ENCODE results near the gene SNX32.
A peak's percentile ranks its signal among the peaks of the same experiment; 100 is the strongest.

The SNX32 gene

DNA sequence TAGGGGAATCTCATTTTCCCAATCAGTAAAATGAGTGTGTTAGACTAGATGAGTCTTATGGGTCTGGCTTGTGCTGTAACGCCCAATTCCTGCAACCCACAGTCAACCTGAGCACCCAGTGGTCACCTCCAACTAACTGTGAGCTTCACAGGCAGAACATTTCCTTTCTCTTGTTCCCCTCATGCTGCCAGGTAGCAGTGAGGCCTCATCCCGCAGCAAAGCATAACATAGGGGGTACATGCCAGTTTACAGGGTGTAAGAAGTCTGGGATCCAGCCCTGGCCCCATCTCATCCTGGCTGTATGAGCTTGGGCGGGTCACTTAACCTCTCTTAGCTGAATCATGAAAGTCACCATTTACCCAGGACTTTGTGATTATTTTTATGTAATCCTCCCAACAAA, 35.1 kb downstream of the SNX32 start:
- DNase-seq (ENCODE audit: low spot score), result no peak

GRCh38 chr11:65869643-65870306, 36.0 kb downstream of the SNX32 start:
- DNase-seq (ENCODE audit: low spot score), result no peak

DNA sequence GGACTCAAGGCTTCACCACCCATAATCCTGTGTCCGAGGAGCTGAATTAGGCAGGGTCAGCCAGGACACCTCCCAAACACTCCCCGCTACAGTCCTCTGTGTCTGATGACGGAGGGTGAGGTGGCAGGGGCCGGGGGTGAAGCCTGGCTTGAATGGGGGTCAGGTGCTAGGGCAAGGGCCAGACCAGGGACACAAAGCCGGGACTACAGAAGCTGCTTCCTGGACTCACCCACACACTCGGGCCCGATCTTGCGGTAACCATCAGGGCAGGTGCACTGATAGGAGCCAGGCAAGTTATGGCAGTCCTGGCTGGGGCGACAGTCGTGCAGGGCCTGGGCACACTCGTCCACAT, 36.5 kb downstream of the SNX32 start:
- DNase-seq (ENCODE audit: low spot score), result no peak

- DNase-seq (ENCODE audit: low spot score), result no peak
Observed at GRCh38 chr11:65870706-65871681, 37.2 kb downstream of the SNX32 start.

- no peak for DNase-seq (ENCODE audit: low spot score)
Observed at GRCh38 chr11:65871811-65872548, 38.2 kb downstream of the SNX32 start.

- DNase-seq (ENCODE audit: low spot score), result no peak
Observed at GRCh38 chr11:65872586-65873317, 39.0 kb downstream of the SNX32 start, which contains the start of gene EFEMP2. TSS of gene EFEMP2 (minus strand) at chr11:65872800. CDS start at chr11:65872354, 446 bp downstream.

DNA sequence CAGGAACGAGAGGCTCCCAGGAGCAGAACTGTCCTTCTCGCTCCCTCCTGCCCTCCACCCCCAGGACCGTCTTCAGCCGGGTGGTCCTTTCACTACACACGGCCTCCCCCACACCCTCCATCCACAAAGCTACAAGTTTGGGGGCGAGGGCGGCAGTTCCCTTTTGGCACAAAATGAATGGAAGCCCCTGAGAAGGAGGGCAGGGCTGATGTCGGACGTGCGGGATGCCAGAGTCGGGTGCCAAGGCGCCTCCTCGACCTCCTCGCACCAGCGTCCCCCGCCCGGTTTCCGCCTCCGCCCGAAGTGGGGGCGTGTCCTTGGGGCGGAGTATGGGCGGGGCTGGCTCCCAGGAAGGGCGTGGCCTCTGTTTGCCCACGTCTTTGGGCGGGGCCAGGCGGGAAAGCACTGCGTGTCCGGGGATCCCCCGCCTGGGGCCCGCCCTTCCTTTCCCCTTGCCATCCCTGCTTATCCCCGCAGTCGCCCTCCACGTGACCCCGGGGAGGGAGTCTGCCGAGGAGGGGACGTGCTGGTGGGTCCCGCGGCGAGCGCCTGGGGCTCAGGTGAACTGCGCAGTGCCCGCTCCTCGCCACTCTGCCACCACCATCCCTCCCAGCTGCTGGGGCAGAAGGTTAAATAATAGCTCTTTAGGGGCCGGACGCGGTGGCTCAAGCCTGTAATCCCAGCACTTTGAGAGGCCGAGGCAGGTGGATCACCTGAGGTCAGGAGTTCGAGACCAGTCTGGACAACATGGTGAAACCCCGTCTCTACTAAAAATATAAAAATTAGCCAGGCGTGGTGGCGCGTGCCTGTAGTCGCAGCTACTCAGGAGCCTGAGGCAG, 39.8 kb downstream of the SNX32 start:
- DNase-seq (ENCODE audit: low spot score), result peak; percentile 95

GRCh38 chr11:65879617-65880016, 45.9 kb downstream of the SNX32 start, which contains the start of gene CTSW:
TSS of gene CTSW (plus strand) at chr11:65879837. CDS start at chr11:65879855, 18 bp downstream.
- no peak for DNase-seq (ENCODE audit: low spot score)

GRCh38 chr11:65880027-65880426, 46.3 kb downstream of the SNX32 start:
- no peak for DNase-seq (ENCODE audit: low spot score)

- DNase-seq (ENCODE audit: low spot score), result no peak
Observed at GRCh38 chr11:65880844-65881421, 47.2 kb downstream of the SNX32 start.

DNA sequence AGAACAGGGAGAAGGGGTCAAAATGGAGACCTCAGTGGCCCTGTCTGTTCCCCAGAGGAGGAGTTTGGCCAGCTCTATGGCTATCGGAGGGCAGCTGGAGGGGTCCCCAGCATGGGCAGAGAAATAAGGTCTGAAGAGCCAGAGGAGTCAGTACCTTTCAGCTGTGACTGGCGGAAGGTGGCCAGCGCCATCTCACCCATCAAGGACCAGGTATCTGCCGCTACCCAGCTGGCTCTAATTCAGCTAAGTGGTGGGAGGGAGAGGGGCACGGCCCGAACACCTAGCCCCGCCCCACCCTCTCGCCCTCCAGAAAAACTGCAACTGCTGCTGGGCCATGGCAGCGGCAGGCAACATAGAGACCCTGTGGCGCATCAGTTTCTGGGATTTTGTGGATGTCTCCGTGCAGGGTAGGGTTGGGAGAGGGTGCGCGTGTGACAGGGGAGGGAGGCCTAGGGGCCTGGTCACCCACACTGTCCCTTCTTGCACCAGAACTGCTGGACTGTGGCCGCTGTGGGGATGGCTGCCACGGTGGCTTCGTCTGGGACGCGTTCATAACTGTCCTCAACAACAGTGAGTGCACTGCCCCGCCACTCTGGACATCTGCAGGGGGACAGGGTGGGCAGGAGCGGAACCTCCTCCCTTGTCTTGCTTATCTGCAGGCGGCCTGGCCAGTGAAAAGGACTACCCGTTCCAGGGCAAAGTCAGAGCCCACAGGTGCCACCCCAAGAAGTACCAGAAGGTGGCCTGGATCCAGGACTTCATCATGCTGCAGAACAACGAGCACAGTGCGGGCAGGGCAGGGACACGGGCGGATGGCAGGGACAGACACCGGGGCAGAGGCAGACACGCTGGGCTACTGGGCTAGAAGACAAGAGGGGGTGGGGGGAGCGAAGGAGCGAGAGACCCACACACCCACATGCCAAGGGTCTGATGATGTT, 48.6 kb downstream of the SNX32 start:
- DNase-seq (ENCODE audit: low spot score), result no peak

DNA sequence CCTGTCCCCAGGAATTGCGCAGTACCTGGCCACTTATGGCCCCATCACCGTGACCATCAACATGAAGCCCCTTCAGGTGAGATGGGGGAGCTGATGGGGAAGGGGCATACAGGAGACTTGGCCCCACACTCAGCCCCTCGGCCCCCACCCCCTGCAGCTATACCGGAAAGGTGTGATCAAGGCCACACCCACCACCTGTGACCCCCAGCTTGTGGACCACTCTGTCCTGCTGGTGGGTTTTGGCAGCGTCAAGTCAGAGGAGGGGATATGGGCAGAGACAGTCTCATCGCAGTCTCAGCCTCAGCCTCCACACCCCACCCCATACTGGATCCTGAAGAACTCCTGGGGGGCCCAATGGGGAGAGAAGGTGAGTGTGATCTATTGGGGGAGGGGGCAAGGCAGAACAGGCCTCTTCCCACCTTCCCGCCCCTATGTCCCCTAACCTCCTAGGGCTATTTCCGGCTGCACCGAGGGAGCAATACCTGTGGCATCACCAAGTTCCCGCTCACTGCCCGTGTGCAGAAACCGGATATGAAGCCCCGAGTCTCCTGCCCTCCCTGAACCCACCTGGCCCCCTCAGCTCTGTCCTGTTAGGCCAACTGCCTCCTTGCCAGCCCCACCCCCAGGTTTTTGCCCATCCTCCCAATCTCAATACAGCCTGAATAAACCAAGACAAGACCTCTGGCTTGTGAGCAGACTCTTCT, 49.4 kb downstream of the SNX32 start:
- no peak for DNase-seq (ENCODE audit: low spot score)

DNA sequence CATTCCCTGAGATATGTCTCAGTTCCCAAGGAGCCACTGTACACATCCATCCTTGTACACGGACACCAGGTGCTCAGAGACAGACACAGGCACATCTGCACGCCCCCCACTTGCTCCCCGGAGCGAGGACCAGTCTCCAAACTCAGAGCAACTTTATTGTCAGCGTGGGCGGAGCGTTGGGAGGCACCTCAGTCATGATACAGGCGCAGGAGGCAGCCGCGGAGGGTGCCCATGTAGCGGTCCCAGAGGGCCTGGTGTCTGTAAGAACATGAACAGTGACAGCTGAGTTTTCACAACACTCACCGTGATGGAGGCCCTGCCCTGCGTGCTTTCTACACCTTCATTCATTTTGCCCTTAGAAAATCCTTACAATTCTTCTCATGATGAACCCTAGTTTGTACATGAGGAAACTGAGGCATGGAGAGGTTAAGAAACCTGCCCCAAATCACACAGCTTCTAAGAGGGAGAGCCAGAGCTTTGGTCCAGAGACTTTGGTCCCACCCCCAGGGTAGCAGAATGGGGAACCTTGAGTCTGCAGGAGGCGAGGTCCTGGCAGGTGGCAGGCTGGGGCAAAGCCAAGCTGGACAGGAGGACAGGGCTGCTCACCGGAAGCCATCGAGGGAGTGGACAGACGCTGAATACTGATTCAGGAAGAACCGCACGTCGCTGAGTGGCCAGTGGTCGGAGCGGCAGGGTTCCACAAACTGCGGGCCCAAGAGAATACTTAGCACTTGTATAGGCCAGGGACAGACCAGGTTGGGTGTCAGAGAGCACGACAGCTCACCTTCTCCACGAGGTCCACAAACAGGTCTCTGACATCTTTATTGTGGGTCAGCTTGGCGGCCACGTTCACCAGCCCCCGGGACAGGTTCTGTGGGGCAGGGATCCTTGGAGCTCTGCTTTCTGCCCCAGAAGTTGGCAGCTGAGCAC, 50.3 kb downstream of the SNX32 start:
- no peak for DNase-seq (ENCODE audit: low spot score)

- DNase-seq (ENCODE audit: low spot score), result peak; percentile 92
Observed at GRCh38 chr11:65884716-65885092, 50.9 kb downstream of the SNX32 start.

- no peak for DNase-seq (ENCODE audit: low spot score)
Observed at GRCh38 chr11:65885231-65885630, 51.5 kb downstream of the SNX32 start.

DNA sequence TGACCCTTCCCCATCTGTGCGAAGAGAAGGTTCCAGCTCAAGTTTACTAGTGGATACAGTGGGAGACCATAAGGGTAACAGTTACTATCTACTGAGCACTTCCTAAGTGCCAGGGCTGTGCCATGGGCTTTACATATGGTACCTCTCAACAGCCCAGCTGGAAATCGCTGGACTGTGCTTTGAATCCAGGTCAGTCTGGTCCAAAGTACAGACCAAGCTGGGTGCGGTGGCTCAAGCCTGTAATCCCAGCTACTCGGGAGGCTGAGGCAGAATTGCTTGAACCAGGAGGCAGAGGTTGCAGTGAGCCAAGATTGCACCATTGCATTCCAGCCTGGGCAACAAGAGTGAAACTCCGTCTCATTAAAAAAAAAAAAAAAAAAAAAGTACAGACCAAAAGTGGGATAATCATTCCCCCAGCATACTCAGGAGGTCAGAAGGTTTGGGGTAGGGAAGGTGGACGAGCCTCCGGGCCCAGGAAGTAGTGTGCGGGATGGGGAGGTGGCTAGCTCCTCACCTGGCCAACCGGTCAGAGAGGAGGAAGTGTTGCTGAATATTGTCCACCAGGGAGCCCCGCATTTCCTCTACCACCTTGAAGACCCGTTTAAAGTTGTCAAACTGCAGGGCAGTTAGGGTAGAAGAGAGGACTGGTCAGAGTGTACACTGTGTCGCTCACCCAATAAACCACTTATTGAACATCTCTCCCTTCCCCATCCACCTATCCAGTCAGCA, 52.2 kb downstream of the SNX32 start:
- DNase-seq (ENCODE audit: low spot score), result no peak

Measured in HuH-7.5 (cell line).